Posterior vena cava (tissue), 2 donors: Measurements from ENCODE around the gene IL1R2. TPM values are rescaled to one million over a fixed set of nuclear protein-coding genes. Genes with fewer than 3 reads are reported as not detected.

Source experiments
- DNase-seq: peaks from one replicate; pipeline ENCODE4 v3.0.0-alpha.2; 2020; ENCODE audit warnings: low spot score
- intact Hi-C, 2 donors: fragments of 100-400 bp; cut with DNase I; formaldehyde crosslinking; loops; one replicate each; pipeline versions ENCODE4 v1.14.1 to v1.14.2; 2022 to 2023
- long read RNA-seq, 2 donors: library from polyadenylated mRNA; unstranded; transcript quantifications; one replicate each; pipeline ENCODE4 v2.0.0, GENCODE V29; 2020 to 2021
- total RNA-seq, 2 donors: library from RNA; stranded (reverse); fragmentation: NEBNext Ultra II Directional; extraction: Animal tissue kit (Norgen Biotek cat#: 25700); gene quantifications; one replicate each; pipeline ENCODE4 v1.2.1, GENCODE V29; 2021
- donor health status: DM: yes; HTN: yes; CAD: no.
- donor health status: DM: yes; HTN: yes; CAD: no.

IL1R2 gene, protein sequence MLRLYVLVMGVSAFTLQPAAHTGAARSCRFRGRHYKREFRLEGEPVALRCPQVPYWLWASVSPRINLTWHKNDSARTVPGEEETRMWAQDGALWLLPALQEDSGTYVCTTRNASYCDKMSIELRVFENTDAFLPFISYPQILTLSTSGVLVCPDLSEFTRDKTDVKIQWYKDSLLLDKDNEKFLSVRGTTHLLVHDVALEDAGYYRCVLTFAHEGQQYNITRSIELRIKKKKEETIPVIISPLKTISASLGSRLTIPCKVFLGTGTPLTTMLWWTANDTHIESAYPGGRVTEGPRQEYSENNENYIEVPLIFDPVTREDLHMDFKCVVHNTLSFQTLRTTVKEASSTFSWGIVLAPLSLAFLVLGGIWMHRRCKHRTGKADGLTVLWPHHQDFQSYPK
- 10 to 100 TPM; 16.3 to 27.0 TPM for total RNA-seq
- long read RNA-seq, donor 1, partial matches to known transcripts: 1 of 8 reads
- long read RNA-seq, donor 1, other reads (novel, unspliced or antisense): 4 of 8 reads
- long read RNA-seq, donor 2, partial matches to known transcripts: 4 of 16 reads
- long read RNA-seq, donor 2, other reads (novel, unspliced or antisense): 8 of 16 reads

DNA sequence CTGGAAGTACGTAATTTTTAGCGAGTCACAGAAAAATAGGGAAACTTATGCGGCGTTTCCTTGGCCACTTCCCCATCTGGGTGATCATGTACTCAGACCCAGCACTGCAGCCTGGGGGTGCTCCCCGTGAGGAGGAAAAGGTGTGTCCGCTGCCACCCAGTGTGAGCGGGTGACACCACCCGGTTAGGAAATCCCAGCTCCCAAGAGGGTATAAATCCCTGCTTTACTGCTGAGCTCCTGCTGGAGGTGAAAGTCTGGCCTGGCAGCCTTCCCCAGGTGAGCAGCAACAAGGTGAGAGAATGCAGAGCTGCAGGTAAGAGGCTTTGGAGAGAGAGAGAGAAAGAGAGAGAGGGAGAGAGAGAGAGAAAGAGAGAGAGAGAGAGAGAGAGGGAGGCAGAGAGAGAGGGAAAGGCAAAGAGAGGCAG, at the start of gene IL1R2:
IL1R2 (plus strand) TSS at position 240 of the 425 bp plus-strand sequence. CDS start 16,616 bp downstream, outside the sequence.
- DNase-seq: no peak
- intact Hi-C loops: no loop called here

DNA sequence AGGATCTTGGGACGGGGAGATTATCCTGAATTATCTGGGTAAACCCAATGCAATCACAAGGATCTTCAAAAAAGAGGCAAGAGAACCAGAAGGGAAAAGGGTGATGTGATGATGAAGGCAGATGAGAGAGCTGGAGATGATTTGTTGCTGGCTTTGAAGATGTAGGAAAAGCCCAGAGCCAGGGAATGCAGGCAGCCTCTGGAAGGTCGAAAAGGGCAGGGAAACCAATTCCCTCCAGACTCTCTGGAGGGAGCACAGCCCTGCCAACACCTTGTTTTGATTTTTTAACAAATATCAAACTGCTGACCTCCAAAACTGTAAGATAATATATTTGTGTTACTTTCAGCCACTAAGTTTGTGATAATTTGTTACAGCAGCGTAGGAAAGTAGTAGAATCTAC, 48.9 kb upstream of the IL1R2 start:
- no peak for DNase-seq
- intact Hi-C loops: no loop called here

DNA sequence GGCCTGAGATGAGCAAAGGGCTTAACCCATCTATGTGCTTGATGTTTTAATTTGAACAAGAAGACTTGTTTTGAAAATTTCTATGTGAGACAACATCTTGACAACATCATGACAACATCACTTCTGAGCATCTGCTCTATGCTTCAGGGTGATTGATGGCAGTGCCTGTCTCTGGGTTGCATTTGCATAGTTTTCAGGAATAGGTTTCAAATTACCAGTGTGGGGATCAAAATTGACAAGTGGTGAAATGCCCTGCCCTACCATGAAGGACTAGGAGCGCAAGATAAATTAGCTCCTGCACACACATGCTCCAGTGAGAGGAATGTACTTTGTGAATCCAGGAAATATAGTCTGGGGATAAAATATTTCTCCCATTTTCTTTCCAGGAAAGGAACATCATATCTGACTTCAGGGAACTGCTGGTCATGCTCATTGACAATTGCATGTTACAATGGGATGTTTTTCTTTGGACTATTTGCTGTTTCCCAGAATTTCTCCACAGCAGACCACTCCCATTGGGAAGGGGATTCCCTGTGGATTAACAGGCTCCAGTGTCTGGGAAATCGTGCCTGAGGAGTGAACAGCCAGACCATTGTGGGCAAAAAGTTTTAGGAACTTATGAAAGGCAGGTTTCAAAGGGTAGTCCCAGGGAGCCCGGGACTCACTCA, 45.3 kb upstream of the IL1R2 start:
- intact Hi-C loops: no loop called here
- no peak for DNase-seq

DNA sequence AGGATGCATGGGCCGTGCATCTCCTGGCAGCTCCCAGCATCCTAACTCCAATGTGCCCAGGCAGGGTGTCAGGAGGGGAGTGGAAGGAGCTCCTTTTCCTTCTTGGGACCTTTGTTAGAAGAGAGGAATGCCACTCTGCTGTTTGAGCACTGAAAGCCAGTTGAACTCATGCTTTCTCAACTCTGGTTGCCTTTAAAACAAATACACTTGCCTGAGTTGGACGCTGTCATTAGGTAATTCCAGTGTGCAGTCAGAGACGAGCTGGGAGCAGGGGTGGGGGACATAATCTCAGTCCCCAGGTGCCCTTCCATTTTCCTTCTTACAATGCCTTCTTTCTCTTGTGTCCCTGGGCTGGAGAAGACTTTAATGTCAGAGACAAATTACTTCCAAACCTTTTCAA, 44.4 kb upstream of the IL1R2 start:
- intact Hi-C loops: no loop called here
- DNase-seq: no peak

DNA sequence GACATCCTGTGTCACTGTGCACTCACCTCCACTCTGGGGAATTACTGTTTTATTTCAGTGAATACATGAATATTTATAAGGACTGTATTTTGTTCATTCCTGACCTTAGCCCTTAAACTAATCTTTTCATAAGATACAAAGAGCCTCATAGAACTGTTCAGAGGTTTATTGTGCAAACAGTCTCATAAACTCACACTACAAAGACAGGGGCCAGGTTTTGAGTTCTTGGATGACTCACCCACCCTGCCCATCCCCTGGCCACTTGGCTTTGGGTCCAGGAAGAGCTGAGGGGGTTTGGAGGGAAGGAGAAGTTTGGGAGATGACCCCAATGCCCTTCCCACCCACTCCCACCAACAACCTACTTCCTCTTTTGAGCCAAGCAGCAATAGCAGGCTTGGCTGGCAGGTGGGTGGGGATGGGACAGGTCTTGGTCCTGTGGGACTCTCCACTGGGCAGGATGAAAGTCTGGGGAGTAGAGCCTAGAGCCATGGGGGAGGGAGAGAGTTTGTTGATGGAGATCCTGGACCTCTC, 43.1 kb upstream of the IL1R2 start:
- intact Hi-C loops: no loop called here
- DNase-seq: no peak

DNA sequence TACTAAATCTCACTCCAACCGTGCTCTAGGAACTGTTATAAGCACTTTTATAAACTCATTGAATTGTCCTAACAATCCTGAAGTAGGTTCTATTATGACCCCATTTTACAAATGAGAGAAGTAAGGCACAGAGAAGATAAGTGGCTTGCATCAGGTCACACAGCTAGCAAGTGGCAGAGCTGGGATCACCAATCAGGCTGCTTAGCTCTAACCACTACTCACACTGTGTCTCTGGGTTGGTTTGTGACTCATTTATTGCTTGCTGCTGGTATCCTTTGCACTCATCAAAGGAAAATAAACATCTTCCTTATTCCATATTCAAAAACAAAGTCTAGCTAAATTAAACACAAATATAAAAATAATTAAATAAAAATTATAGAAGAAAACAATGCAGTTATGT, 42.5 kb upstream of the IL1R2 start:
- no peak for DNase-seq

DNA sequence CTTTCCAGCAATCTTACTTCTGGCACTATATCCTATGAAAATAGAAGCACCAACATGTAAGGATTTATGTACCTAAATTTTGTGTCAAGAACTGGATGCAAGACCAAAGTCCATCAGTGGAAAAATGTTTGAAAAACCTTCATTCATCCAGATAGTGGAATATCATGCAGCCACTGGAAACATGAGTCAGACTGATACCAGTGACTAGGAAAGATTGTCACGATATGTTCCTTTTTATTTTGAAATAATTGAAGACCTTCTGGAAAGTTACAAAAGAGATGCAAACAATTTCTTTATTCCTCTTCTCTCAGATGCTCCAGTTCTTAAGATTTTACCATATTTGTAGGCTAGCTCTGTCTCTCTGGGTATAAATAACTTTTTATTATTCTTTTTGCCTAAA, 40.5 kb upstream of the IL1R2 start:
- no peak for DNase-seq
- intact Hi-C loops: no loop called here

More for the DNA sequence above, 42.5 kb upstream of the IL1R2 start:
- intact Hi-C loops: no loop called here

DNA sequence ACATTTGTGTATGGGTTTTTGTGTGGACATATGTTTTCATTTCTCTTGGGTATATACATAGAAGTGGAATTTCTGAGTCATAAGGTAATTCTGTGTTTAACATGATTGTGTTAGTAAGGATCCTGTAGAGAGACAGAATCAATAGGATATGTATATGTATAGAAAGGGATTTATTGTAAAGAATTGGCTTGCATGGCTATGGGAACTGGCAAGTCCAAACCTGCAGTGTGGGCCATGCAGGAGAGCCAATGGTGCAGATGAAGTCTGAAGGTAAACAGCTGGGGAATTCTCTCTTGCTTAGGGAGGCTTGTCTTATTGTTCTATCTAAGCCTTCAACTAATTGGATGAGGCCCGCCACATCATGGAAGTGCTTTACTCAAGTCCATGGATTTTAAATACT, 39.2 kb upstream of the IL1R2 start:
- no peak for DNase-seq
- intact Hi-C loops: no loop called here

DNA sequence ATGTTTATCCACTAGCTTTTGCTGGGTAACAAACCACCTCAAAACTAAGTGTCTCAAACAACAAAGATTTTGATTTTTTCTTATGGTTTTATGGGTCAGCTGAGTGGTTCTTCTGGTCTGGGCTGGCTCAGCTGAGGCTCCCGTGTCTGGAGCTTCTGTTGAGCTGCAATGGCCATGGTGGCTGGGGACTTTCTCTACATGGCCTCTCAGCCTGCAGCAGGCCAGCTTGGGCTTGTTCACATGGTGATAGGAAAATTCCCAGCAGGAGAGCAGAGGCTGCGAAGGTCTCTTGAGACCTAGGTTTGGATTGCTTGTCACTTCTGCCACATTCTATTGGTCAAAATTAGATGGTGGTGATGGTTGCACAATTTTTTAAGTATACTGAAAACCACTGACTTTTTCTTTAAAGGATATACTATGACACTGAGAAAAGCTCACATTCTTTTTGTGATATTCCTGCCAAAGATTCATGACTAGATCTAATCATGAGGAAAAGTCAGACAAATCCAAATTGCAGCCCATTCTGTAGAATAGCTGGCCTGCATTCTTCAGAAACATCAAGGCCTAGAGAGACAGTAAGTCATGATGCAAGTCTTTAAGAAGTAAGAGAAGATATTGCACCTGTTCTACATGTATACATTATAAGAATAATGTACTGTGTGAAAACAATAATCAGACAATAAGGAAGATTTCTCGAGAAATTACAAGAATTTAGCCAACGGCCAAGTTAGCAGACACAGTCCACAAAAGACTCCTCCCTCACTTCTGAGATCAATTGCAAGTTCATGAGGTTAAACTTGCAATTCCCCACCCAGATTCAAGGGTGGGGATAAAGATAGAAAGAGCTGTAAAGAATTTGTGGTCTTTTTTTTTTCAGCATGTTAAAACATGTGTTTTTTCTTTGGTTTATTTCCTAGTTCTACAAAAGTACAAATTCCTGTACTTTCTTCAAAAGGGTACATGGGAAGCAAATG, 35.0 kb upstream of the IL1R2 start:
- no peak for DNase-seq
- intact Hi-C loops: no loop called here

DNA sequence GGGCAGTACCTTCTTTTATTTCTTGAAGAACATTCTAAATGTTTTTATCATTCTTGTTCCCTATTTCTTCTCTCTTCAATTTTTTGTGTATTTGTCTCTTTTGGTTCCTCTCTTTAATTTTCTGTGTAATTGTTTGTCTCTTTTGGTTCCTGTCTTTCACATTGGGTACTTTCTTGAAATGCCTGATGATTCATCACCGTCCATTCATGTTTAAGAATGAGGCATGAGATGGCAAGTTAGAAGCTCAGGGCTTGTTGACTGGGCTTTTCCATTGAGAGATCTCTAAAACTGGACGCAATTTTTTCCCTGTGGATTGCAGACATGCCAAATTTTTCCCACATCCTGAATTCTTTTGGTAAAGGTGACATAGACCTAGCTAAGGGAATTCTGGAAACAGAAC, 33.7 kb upstream of the IL1R2 start:
- intact Hi-C loops: no loop called here
- no peak for DNase-seq

DNA sequence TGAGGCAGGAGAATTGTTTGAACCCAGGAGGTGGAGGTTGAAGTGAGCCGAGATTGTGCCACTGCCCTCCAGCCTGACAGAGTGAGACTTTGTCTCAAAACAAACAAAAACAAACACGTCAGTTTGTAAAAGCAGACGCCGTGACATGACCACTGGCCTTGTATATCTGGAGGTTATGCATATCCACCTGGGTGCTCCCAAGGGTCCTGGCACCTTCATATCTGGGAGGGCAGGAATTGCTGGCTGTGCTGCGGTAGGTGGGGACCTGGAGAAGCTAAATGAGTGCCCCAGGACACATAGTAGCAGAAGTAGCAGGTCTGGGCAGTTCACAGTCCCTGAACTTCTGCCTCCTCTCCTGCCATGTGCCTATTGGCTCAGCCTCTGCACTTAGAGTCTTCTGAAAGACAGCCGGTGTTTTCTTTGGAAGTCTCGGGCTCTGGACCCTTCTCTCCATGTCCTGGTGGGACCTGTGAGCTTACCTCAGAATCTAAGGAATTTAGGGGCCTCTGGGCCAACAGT, 30.9 kb upstream of the IL1R2 start:
- no peak for DNase-seq
- intact Hi-C loops: no loop called here

DNA sequence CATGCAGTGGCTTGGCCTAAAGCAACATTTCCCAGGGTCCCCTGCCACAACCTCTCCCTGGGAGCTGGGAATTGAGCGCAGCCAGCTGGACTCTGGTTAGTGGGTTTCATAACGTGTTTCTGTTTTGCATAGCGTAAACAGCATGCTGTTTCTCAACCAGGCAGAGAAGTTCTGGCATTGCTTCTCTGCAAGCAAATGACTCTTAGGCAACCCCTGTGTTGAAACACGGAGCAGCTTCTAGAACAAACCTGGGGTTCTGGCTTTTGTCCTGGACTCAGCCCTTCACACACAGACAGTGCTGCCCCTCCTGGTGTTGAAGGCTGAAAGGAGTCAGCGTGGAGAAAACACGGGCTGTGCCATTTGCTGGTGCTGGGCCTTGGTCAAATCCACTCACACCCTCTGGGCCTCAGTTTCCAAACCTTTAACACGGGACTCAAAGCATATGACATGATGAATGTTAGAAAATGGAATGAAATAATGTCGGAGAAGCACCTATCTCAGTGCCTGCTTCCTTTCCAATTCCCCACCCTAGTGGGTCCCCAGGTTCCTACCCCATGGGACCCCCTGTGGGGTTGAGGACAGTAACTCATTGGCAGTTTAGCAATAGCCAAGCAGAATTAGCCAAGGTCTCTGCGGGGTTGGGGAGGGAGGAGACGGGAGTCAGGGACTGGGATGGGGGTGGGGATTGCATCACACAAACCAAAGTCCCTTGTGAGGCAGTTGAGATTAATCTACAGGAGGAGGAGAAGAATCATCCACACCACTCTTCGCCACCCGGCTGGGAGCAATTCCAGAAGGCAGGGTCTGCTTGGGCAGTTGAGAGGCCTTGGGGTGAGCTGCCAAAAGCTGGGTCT, 30.2 kb upstream of the IL1R2 start:
- peak; percentile 93 for DNase-seq
- intact Hi-C loops: no loop called here

DNA sequence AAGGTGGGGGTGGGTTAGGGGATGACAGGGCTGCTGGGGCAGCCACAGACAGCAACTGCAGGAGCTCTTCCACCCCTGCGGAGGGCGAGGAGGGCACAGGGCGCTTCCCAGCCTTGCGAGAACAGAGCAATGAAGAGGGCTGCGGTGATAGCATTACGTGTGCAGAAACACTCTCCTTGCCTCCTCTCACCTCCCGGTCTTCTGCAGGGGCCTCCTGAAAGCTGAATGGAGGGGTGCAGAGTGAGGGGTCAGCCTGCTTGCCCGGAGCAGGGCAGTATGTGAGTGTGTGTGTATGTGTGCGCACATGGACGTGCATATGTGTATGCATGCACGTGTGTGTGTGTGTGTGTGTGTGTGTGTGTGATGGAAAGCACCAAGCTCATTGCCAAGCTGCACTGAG, 29.5 kb upstream of the IL1R2 start:
- no peak for DNase-seq

DNA sequence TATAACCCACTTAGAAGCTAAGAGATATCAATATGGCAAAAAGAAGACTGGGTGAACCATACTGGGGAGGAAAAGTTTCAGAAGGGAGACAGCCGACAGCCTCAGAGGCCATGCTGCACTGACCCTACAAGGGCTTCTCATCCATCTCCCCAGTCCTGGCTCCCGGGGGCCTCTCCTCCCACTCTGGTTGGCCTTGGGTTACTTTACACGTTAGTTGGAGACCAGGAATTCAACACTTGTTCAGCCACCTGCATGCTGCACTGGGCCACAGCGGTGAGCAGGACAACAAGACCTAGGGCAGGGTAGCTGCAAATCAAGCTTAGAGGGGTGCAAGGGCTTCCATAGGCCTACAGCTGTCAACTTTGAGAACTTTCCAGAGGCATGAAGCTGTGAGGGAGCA, 28.6 kb upstream of the IL1R2 start:
- no peak for DNase-seq
- intact Hi-C loops: no loop called here

More for the DNA sequence above, 29.5 kb upstream of the IL1R2 start:
- intact Hi-C loops: no loop called here

DNA sequence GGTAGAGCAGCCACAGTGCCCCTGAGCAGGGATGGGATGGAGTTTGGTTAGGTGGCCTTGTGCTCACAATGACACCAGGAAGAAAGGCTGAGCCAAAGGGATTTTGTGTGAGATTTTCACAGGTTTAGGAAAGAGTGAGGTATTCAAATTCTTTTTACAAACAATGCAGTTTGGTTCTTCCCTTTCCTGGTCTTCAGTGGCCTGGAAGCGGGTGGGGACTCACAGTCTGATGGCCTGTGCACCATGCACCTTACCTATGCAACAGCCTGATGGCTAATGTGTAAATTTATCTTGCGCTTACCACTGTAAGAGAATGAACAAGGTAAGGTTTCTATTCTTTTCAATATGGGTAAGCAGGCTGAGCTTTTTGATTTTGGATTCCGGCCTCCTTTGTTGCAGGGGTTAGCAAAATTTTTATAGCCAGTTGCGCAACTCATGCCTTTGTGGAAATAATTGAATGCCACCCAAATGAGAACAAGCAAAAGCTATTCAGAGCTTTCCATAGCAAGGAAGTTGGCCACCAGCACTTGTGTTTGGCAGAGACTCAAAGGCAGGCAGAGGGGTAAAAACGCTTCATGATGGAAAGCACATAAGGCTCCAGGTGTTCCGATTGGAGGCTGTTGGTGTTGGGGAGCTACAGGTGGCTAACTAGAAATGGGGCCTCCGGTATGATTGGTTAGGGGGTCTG, 23.8 kb upstream of the IL1R2 start:
- no peak for DNase-seq
- intact Hi-C loops: no loop called here

DNA sequence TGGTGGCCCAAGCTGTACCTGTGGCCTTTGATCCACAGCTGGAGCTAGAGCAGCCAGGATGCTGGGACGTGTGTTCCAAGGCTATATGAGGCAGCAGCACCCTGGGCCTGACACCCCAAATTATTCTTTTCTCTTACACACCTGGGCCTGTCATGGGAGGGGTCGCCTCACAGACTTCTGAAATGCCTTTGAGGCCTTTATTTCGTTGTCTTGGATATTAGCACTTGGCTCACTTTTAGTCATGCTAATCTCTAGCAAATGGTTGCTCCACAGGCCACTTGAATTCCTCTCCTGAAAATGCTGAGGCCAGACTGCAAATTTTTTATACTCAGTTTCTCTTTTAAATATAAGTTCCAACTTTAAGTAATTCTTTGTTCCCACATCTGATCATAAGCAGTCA, 22.0 kb upstream of the IL1R2 start:
- intact Hi-C loops: no loop called here
- DNase-seq: no peak

DNA sequence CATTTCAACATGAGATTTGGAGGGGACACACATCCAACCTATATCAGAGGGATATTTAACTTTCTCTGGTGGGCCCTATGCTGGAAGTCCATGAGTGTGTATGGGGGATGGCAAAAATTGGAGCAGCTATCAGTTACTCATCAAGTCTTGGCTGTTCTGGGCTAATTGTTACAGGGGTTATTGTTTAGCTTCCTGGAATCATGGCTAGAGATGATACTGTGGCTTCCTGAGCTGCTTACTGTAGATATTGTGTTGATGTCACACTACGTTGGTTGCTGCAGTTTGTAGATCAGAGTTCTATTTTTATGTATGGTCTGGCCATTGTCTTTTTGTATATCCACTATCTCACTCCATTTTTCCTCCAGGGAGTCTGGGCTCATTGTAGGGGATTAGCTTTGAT, 20.9 kb upstream of the IL1R2 start:
- intact Hi-C loops: no loop called here
- DNase-seq: no peak

DNA sequence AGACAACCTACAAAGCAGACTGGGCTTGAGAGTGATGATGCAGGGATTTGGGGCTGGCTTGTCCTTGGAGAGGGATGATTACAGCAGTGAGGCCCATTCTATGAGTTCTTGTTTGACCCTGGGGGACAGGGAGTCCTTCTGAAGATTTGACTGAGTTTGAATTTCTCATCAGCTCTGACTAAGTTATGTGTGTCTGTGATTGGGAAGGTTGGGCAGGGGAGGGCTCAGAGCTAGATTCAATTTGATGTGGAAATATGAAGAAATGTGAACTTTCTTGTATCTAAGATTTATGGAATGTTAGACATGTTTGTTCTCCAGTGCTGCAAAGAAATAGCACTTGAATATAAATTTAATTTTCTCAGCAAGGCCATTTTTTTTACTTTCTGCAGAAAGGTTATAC, 19.9 kb upstream of the IL1R2 start:
- intact Hi-C loops: no loop called here

More for the DNA sequence above, 19.9 kb upstream of the IL1R2 start:
- no peak for DNase-seq
